WI38 (cell line): ENCODE results near the gene FOCAD.
"Not testable (repeated sequence)": the region's sequence is repeated elsewhere in the genome, so short reads cannot be mapped to it uniquely, and the experiment has no call there.

Experiments
- H3K4me3 ChIP-seq: 2 replicates; pipeline ENCODE4 v1.5.1; 2011; ENCODE audit warnings: low read depth, mild to moderate bottlenecking, control low read depth, low read length
- TF ChIP-seq, protein P1 (sequence below): IDR thresholded peaks from 2 replicates; pipeline ENCODE4 v1.5.1; 2012; ENCODE audit warnings: low read depth, mild to moderate bottlenecking, control low read depth, low read length

The FOCAD gene

DNA sequence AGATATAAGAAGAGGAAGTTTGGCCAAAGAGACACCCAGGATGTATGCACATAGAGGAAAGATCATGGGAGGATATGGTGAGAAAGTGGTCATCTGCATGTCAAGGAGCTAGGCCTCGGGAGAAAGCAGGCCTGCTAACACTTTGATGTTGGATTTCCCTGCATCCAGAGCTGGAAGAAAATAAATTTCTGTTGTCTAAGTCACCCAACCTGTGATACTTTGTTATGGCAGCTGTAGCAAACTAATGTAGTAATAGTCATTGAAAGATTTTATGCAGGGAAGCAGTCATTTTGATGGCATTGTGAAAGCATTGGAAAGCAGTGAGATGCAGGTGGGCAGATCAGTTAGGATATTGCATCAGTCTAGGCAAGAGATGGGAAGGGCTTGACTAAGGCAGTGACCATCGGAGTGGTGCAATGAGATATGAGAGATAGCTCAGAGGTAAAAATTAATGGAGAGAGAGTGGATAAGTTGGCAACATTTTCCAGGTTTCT is 24.5 kb upstream of the FOCAD start:
- H3K4me3 ChIP-seq, result no peak overlapping the region
- TF ChIP-seq, protein P1, sequence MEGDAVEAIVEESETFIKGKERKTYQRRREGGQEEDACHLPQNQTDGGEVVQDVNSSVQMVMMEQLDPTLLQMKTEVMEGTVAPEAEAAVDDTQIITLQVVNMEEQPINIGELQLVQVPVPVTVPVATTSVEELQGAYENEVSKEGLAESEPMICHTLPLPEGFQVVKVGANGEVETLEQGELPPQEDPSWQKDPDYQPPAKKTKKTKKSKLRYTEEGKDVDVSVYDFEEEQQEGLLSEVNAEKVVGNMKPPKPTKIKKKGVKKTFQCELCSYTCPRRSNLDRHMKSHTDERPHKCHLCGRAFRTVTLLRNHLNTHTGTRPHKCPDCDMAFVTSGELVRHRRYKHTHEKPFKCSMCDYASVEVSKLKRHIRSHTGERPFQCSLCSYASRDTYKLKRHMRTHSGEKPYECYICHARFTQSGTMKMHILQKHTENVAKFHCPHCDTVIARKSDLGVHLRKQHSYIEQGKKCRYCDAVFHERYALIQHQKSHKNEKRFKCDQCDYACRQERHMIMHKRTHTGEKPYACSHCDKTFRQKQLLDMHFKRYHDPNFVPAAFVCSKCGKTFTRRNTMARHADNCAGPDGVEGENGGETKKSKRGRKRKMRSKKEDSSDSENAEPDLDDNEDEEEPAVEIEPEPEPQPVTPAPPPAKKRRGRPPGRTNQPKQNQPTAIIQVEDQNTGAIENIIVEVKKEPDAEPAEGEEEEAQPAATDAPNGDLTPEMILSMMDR, result no peak

DNA sequence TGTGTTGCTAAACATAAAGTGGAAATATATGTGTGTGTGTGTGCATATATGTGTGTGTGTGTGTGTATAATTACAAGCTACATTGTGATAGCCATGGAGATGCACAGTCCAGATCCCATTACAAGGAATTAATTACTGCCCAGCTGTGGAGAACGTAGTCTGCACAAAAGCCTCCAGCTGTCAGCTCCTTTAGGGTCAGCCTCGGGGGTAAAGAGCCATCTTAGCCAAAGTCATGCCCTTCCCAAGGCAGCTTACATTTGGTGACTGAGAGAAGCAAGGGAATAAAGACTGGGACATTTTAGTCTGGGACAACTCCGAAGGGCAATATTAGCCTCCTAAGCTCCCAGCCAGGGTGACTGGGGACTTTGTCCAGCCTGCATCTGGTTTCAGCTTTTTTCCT is 21.9 kb upstream of the FOCAD start:
- H3K4me3 ChIP-seq, result no peak overlapping the region
- TF ChIP-seq, protein P1, result no peak

DNA sequence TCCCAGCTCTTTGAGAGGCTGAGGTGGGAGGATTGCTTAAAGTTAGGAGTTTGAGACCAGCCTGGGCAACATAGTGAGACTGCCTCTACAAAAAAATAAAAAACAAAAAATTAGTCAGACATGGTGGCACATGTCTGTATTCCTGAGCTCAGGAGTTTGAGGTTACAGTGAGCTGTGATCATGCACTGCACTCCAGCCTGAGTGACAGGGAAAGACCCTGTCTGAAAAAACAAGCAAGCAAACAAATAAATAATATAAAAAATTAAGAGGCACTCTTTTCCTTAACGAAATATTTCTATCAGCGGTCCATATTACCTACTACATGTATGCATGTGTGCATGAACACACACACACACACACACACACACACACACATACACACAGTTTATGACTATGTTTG is 20.9 kb upstream of the FOCAD start:
- no peak overlapping the region for H3K4me3 ChIP-seq
- TF ChIP-seq, protein P1, result no peak

DNA sequence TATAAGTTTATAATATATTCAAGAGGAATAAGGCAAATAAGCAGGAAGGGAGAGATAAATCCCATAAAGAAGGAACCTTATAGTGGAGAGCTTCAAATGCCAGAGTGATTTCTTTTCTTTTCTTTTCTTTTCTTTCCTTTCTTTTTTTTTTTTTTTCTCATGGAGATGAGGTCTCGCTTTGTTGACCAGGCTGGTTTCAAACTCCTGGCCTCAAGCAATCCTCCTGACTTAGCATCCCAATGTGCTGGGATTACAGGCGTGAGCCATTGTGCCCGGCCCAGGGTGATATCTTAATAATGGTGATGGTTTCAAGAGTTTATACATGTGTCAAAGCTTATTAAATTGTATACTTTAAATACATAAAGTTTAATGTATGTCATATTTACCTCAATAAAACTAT is 19.6 kb upstream of the FOCAD start:
- TF ChIP-seq, protein P1, result no peak
- H3K4me3 ChIP-seq, result no peak overlapping the region

DNA sequence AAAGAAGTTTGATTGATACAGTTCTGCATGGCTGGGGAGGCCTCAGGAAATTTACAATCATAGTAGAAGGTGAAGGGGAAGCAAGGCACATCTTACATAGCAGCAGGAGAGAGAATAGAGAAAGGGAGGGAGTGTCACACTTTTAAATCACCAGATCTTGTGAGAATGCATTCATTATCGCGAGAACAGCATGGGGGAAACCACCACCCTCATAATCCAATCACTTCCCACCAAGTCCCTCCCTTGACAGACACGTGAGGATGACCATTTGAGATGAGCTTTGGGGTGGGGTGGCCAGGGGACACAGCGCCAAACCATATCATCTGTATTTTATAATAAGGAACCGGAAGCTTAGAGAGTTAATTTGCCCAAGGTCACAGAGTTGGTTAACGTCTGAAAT is 13.7 kb upstream of the FOCAD start:
- H3K4me3 ChIP-seq, result no peak overlapping the region
- TF ChIP-seq, protein P1, result no peak

DNA sequence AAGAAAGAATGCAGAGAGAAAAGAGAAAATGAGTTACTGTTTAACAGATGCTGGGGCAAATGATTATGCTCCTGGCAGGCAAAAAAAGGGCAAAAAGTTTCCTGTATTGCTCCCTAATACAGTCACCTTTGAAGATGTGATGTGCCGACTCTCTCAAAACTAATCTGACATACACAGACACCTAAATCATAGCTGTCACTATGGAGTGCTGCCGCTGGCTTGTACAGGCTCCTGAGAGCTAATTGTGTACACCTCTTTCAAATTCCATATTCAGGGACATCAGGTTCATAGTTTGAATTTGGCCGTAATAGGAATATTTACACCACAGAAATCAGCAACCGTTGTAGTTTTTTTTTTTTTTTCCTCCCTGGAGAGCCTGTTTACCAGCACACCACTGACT is 12.4 kb upstream of the FOCAD start:
- no peak overlapping the region for H3K4me3 ChIP-seq
- TF ChIP-seq, protein P1, result no peak

DNA sequence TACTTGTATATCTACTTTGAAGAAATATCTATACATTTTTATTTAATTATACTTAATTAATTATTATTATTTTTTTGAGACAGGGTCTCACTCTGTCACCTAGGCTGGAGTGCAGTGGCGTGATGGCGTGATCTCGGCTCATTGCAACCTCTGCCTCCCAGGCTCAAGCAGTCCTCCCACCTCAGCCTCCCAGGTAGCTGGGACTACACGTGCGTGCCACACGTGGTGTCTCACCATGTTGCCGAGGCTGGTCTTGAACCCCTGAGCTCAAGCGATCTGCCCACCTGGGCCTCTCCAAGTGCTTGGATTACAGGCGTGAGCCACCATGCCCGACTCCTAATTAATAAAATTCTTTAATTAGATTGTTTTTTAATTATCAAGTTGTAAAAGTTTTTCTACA is 10.5 kb upstream of the FOCAD start:
- not testable (repeated sequence) for H3K4me3 ChIP-seq

DNA sequence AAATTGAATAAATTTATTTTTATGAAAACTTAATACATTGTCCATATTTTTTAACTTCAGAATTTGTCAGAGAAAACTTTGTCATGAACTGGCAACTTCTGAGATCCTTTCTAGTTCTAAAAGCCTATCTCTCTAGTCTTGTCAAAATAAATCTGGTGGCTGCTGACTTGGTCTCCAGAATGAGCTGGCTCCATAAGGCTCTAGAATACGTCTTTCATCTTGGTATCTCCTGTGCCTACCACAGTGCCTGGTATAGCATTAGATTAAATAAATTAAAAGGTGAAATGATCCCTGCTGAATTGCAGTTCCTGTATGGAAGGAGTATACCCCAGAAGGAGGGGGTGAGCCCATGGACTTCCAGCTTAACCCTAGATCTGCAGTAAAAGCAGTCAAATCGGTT is 2.6 kb upstream of the FOCAD start:
- TF ChIP-seq, protein P1, result no peak
- H3K4me3 ChIP-seq, result no peak overlapping the region
